ENCODE data around the gene ZFP36L2. TPM values are rescaled to one million over a fixed set of nuclear protein-coding genes. Genes with fewer than 3 reads are reported as not detected.

The ZFP36L2 gene
- total and polyA plus RNA-seq, 9 of the 15 experiments (the other 6 are each of a cell fraction or from before 2014, with no cell fraction given), result 4.1 to 60.6 (median 20.3) TPM

DNA sequence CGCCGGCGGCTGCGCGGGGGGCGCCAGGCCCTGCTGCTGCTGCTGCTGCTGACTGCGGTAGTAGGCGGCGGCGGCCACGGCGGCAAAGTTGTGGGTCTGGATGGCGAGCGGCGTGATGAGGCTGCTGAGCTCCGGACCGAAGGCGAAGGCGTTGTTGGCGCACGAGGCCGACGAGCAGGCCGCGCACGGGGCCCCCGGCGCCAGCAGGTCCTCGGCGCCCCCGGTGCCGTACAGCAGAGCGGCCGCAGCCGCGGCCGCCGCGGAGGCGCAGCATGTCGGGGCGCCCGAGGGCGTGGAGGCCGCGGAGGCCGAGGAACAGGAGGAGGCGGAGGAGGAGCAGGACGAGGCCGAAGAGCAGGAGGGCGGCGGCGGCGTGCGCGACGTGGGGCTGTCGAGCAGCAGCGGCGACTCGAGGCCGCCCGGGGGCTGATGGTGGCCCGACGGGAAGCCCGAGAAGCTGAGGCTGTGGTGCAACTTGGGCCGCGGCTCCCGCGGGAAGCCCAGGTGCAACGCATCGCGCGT, 1.8 kb downstream of the ZFP36L2 start (continued):
- 0 out of 2 replicates have a peak, but pooled peaks have one; percentile 9 for TF ChIP-seq HDAC8 (tag; IDR thresholded peaks at IDR 0.05)
- TF ChIP-seq, protein P1, sequence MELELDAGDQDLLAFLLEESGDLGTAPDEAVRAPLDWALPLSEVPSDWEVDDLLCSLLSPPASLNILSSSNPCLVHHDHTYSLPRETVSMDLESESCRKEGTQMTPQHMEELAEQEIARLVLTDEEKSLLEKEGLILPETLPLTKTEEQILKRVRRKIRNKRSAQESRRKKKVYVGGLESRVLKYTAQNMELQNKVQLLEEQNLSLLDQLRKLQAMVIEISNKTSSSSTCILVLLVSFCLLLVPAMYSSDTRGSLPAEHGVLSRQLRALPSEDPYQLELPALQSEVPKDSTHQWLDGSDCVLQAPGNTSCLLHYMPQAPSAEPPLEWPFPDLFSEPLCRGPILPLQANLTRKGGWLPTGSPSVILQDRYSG (tag; conservative IDR thresholded peaks at IDR 0.05; ENCODE audit: low read depth), result no peak
- TF ChIP-seq SLC30A9 (CRISPR knock-in tag; IDR thresholded peaks at IDR 0.05), result 0 out of 2 replicates have a peak, but pooled peaks have one; percentile 22
- peak; percentile 52; the same call in 1 of the 2 replicates for TF ChIP-seq RB1 (IDR thresholded peaks at IDR 0.05; ENCODE audit: low read depth)
- peak in 1 of 2 experiments; percentile 46; a peak in 1 of 4 replicates for TF ChIP-seq NRF1 (conservative IDR thresholded peaks at IDR 0.05 in 1 of 2, IDR thresholded peaks at IDR 0.05 in 1 of 2)
- TF ChIP-seq ETV5 (CRISPR knock-in tag; IDR thresholded peaks at IDR 0.05; ENCODE audit: low read depth), result 0 out of 2 replicates have a peak, but pooled peaks have one; percentile 39
- TF ChIP-seq MYNN (IDR thresholded peaks at IDR 0.05), result no peak
- TF ChIP-seq MYNN (CRISPR knock-in tag; IDR thresholded peaks at IDR 0.05), result no peak
- 0 out of 2 replicates have a peak, but pooled peaks have one; percentile 42 for TF ChIP-seq ZNF76 (CRISPR knock-in tag; IDR thresholded peaks at IDR 0.05; ENCODE audit: borderline replicate concordance)
- peak; percentile 63; the same call in 1 of the 2 replicates for TF ChIP-seq PTBP1 (IDR thresholded peaks at IDR 0.05; ENCODE audit: low read depth, low read length)
- TF ChIP-seq UBTF (IDR thresholded peaks at IDR 0.05; ENCODE audit: borderline replicate concordance in 1 of 2, low read depth in 2 of 2, low read length in 2 of 2), result peak in 1 of 2 experiments; percentile 67; a peak in 2 of 4 replicates
- no peak for TF ChIP-seq PYGO2 (tag; IDR thresholded peaks at IDR 0.05)
- TF ChIP-seq U2AF1 (optimal IDR thresholded peaks at IDR 0.05; ENCODE audit: low read depth, low read length), result peak; percentile 40
- TF ChIP-seq PHTF2 (CRISPR knock-in tag; IDR thresholded peaks at IDR 0.05), result no peak
- TF ChIP-seq, protein P2, sequence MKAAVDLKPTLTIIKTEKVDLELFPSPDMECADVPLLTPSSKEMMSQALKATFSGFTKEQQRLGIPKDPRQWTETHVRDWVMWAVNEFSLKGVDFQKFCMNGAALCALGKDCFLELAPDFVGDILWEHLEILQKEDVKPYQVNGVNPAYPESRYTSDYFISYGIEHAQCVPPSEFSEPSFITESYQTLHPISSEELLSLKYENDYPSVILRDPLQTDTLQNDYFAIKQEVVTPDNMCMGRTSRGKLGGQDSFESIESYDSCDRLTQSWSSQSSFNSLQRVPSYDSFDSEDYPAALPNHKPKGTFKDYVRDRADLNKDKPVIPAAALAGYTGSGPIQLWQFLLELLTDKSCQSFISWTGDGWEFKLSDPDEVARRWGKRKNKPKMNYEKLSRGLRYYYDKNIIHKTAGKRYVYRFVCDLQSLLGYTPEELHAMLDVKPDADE (conservative IDR thresholded peaks at IDR 0.05; ENCODE audit: control insufficient read depth, low read depth, low read length), result 0 out of 2 replicates have a peak, but pooled peaks have one; percentile 22
- no peak for TF ChIP-seq FOXK1 (CRISPR knock-in tag; IDR thresholded peaks at IDR 0.05; ENCODE audit: borderline replicate concordance)
- no peak for TF ChIP-seq ESRRB (CRISPR knock-in tag; IDR thresholded peaks at IDR 0.05; ENCODE audit: borderline replicate concordance)
- TF ChIP-seq ZBTB7A (IDR thresholded peaks at IDR 0.05; ENCODE audit: borderline replicate concordance, control insufficient read depth, low read depth, low read length), result no peak
- TF ChIP-seq SIN3A (IDR thresholded peaks at IDR 0.05; ENCODE audit: borderline replicate concordance in 2 of 2, control insufficient read depth in 1 of 2, low read depth in 2 of 2, low read length in 2 of 2), result 0 out of 4 replicates have a peak, but pooled peaks of 1 of the 2 experiments have one; percentile 3
- TF ChIP-seq ZNF12 (CRISPR knock-in tag; IDR thresholded peaks at IDR 0.05), result no peak
- TF ChIP-seq BCOR (IDR thresholded peaks at IDR 0.05), result no peak

Measured in K562 (cell line).